ENCODE data around the gene ADAMTS19. TPM values are rescaled to one million over a fixed set of nuclear protein-coding genes. Genes with fewer than 3 reads are reported as not detected.

ADAMTS19 gene
- total RNA-seq, 1 experiment from 2014 or later = not detected

GRCh38 chr5:129652349-129653056 lies 192.4 kb downstream of the ADAMTS19 start:
- DNase-seq = no peak
- Mint-ChIP-seq H3K36me3 (ENCODE audit: insufficient read depth, unreplicated experiment) (no peaks in the 10 kb centered on the region), H3K4me1 (ENCODE audit: low read depth, unreplicated experiment) (no peaks in the 10 kb centered on the region), H3K4me3 (ENCODE audit: low read depth, unreplicated experiment) (no peak overlapping the region), H3K27me3 (ENCODE audit: unreplicated experiment) (no peaks in the 10 kb centered on the region), H3K27ac (ENCODE audit: unreplicated experiment) (no peak overlapping the region), H3K9me3 (ENCODE audit: low read depth, unreplicated experiment) (peaks cover 2% of the 10 kb centered on the region)
- no peak for TF ChIP-seq CTCF (IDR thresholded peaks at IDR 0.05; ENCODE audit: unreplicated experiment)
- CTCF ChIA-PET = no interaction called here
- BruUV-seq (replicated peaks) = no TSS peak
- intact Hi-C loops (cut with micrococcal nuclease; ENCODE audit: unreplicated experiment) = no loop called here

- Mint-ChIP-seq H3K27ac (ENCODE audit: unreplicated experiment) (no peak overlapping the region), H3K4me3 (ENCODE audit: low read depth, unreplicated experiment) (no peak overlapping the region), H3K27me3 (ENCODE audit: unreplicated experiment) (no peaks in the 10 kb centered on the region), H3K9me3 (ENCODE audit: low read depth, unreplicated experiment) (peaks cover 2% of the 10 kb centered on the region), H3K4me1 (ENCODE audit: low read depth, unreplicated experiment) (no peaks in the 10 kb centered on the region), H3K36me3 (ENCODE audit: insufficient read depth, unreplicated experiment) (no peaks in the 10 kb centered on the region)
- BruUV-seq (replicated peaks) = no TSS peak
- no peak for DNase-seq
- intact Hi-C loops (cut with micrococcal nuclease; ENCODE audit: unreplicated experiment) = no loop called here
- CTCF ChIA-PET = no interaction called here
- TF ChIP-seq CTCF (IDR thresholded peaks at IDR 0.05; ENCODE audit: unreplicated experiment) = no peak
Measured at GRCh38 chr5:129653057-129653375, 192.9 kb downstream of the ADAMTS19 start.

- Mint-ChIP-seq H3K4me3 (ENCODE audit: low read depth, unreplicated experiment) (no peak overlapping the region), H3K4me1 (ENCODE audit: low read depth, unreplicated experiment) (no peaks in the 10 kb centered on the region), H3K36me3 (ENCODE audit: insufficient read depth, unreplicated experiment) (no peaks in the 10 kb centered on the region), H3K9me3 (ENCODE audit: low read depth, unreplicated experiment) (peaks cover 2% of the 10 kb centered on the region), H3K27ac (ENCODE audit: unreplicated experiment) (no peak overlapping the region), H3K27me3 (ENCODE audit: unreplicated experiment) (no peaks in the 10 kb centered on the region)
- intact Hi-C loops (cut with micrococcal nuclease; ENCODE audit: unreplicated experiment) = no loop called here
- CTCF ChIA-PET = no interaction called here
- no peak for DNase-seq
- TF ChIP-seq CTCF (IDR thresholded peaks at IDR 0.05; ENCODE audit: unreplicated experiment) = no peak
- BruUV-seq (replicated peaks) = no TSS peak
Measured at GRCh38 chr5:129653442-129653841, 193.3 kb downstream of the ADAMTS19 start.

GRCh38 chr5:129656952-129657351 lies 196.9 kb downstream of the ADAMTS19 start:
- H3K4me3 Mint-ChIP-seq (ENCODE audit: low read depth, unreplicated experiment) = no peak overlapping the region
- H3K9me3 Mint-ChIP-seq (ENCODE audit: low read depth, unreplicated experiment) = no peaks in the 10 kb centered on the region
- no peaks in the 10 kb centered on the region for H3K27me3 Mint-ChIP-seq (ENCODE audit: unreplicated experiment)
- no peak for TF ChIP-seq CTCF (IDR thresholded peaks at IDR 0.05; ENCODE audit: unreplicated experiment)
- H3K4me1 Mint-ChIP-seq (ENCODE audit: low read depth, unreplicated experiment) = no peaks in the 10 kb centered on the region
- DNase-seq = no peak
- CTCF ChIA-PET = no interaction called here
- no peak overlapping the region for H3K27ac Mint-ChIP-seq (ENCODE audit: unreplicated experiment)
- no peaks in the 10 kb centered on the region for H3K36me3 Mint-ChIP-seq (ENCODE audit: insufficient read depth, unreplicated experiment)
- no TSS peak for BruUV-seq (replicated peaks)
- intact Hi-C loops (cut with micrococcal nuclease; ENCODE audit: unreplicated experiment) = no loop called here

Data from Calu3 (cell line).